H1 (cell line): Measurements from ENCODE around the gene CCDC148. TPM values are rescaled to one million over a fixed set of nuclear protein-coding genes. Genes with fewer than 3 reads are reported as not detected.
"Not testable (repeated sequence)": the region's sequence is repeated elsewhere in the genome, so short reads cannot be mapped to it uniquely, and the experiment has no call there.

ENCODE experiments used
- CTCF ChIA-PET: fragments of 300-600 bp; sonication (Branson Sonifier 250); formaldehyde crosslinking; loops from one replicate; lab custom pipeline; 2021; ENCODE audit not compliant: partially characterized antibody; lab: Charles Lee
- POLR2A ChIA-PET: fragments of 300-600 bp; sonication (Branson Sonifier 250); formaldehyde crosslinking; loops from one replicate; lab custom pipeline; 2021; ENCODE audit warnings: inconsistent platforms; ENCODE audit not compliant: partially characterized antibody; lab: Charles Lee
- DNase-seq, 2 experiments: peaks; one replicate each; pipeline versions ENCODE4 v3.0.0 to v3.0.0-alpha.2; 2010 to 2022; ENCODE audit warnings: low spot score in 2 of 2, low read depth in 1 of 2, mixed read lengths in 1 of 2
- FAIRE-seq: peaks from 2 replicates; lab custom pipeline; 2011; peaks lifted over from hg19 to GRCh38; lab: Jason Lieb, UNC
- H2AFZ ChIP-seq: 2 replicates; pipeline ENCODE4 v1.8.1; 2012; ENCODE audit warnings: low read length, inconsistent platforms
- H2AK5ac ChIP-seq: 2 replicates; pipeline ENCODE4 v1.6.1; 2013; ENCODE audit warnings: low read depth, low read length
- H2BK120ac ChIP-seq: replicated peaks from 2 replicates; pipeline ENCODE3; 2013; ENCODE audit warnings: low read depth, low read length, inconsistent platforms
- H2BK12ac ChIP-seq: 2 replicates; pipeline ENCODE4 v1.6.1; 2013; ENCODE audit warnings: low read depth, low read length
- H2BK15ac ChIP-seq: 2 replicates; pipeline ENCODE4 v1.6.1; 2013; ENCODE audit warnings: low read length
- H2BK20ac ChIP-seq: 2 replicates; pipeline ENCODE4 v1.6.1; 2013; ENCODE audit warnings: low read length
- H2BK5ac ChIP-seq: 2 replicates; pipeline ENCODE4 v1.6.1; 2013; ENCODE audit warnings: low read depth, low read length
- H3K14ac ChIP-seq: 2 replicates; pipeline ENCODE4 v1.6.1; 2013; ENCODE audit warnings: inconsistent platforms; ENCODE audit not compliant: insufficient read length
- H3K18ac ChIP-seq: 2 replicates; pipeline ENCODE4 v1.6.1; 2013; ENCODE audit warnings: low read length; ENCODE audit errors: extremely low read depth
- H3K23ac ChIP-seq: 2 replicates; pipeline ENCODE4 v1.6.1; 2013; ENCODE audit warnings: inconsistent platforms; ENCODE audit not compliant: insufficient read length
- H3K23me2 ChIP-seq: 2 replicates; pipeline ENCODE4 v1.6.1; 2013; ENCODE audit warnings: low read depth, low read length
- H3K27ac ChIP-seq: 2 replicates; pipeline ENCODE4 v1.6.1; 2011; ENCODE audit warnings: low read depth, low read length, inconsistent platforms
- H3K27me3 ChIP-seq, 4 experiments: replicated peaks in 1 of 4; 1 replicate in 1 of 4; 2 replicates in 3 of 4; pipeline versions ENCODE4 v1.6.1 to v1.8.1; 2011 to 2013; ENCODE audit warnings: low read length in 3 of 4, mild to moderate bottlenecking in 3 of 4, inconsistent platforms in 2 of 4, mixed read lengths in 2 of 4, moderate library complexity in 1 of 4; ENCODE audit not compliant: control insufficient read depth in 3 of 4, insufficient read depth in 3 of 4; ENCODE audit errors: extremely low read depth in 1 of 4
- H3K36me3 ChIP-seq, 4 experiments: 2 replicates each; pipeline versions ENCODE4 v1.6.1 to v1.8.1; 2011 to 2013; ENCODE audit warnings: mild to moderate bottlenecking in 4 of 4, low read length in 3 of 4, moderate library complexity in 2 of 4, control low read depth in 1 of 4, inconsistent platforms in 1 of 4; ENCODE audit not compliant: insufficient read depth in 4 of 4, control insufficient read depth in 2 of 4
- H3K4ac ChIP-seq: replicated peaks from 2 replicates; pipeline ENCODE3; 2013; ENCODE audit warnings: low read length, low read depth, mixed read lengths, inconsistent platforms; ENCODE audit not compliant: insufficient read length
- H3K4me1 ChIP-seq, 4 experiments: replicated peaks in 1 of 4; 1 replicate in 1 of 4; 2 replicates in 3 of 4; pipeline versions ENCODE4 v1.6.1 to v1.8.1; 2011 to 2013; ENCODE audit warnings: low read length in 3 of 4, inconsistent platforms in 2 of 4, mixed read lengths in 1 of 4; ENCODE audit not compliant: insufficient read depth in 4 of 4, control insufficient read depth in 3 of 4
- H3K4me2 ChIP-seq, 2 experiments: 2 replicates each; pipeline versions ENCODE4 v1.6.1 to v1.8.1; 2011 to 2013; ENCODE audit warnings: low read depth in 2 of 2, low read length in 2 of 2, control low read depth in 1 of 2, inconsistent platforms in 1 of 2, mild to moderate bottlenecking in 1 of 2; ENCODE audit not compliant: insufficient read depth in 1 of 2
- H3K4me3 ChIP-seq, 4 experiments: fragments of 200-600, 300-600 bp in 1 of 4; sonication (generic), shearing (Covaris generic), sonication (Bioruptor Twin) in 1 of 4; 2 replicates each; pipeline versions ENCODE4 v1.5.1 to v1.8.1; 2011 to 2016; ENCODE audit warnings: low read length in 4 of 4, low read depth in 3 of 4, control low read depth in 2 of 4, inconsistent platforms in 2 of 4, mild to moderate bottlenecking in 2 of 4, mixed read lengths in 1 of 4, moderate library complexity in 1 of 4; ENCODE audit not compliant: insufficient read depth in 2 of 4; ENCODE audit errors: extremely low read depth in 1 of 4
- H3K56ac ChIP-seq: replicated peaks from 2 replicates; pipeline ENCODE3; 2013; ENCODE audit warnings: low read depth, mild to moderate bottlenecking, mixed read lengths, low read length, inconsistent platforms; ENCODE audit not compliant: insufficient read length
- H3K79me1 ChIP-seq: 2 replicates; pipeline ENCODE4 v1.6.1; 2013; ENCODE audit warnings: low read depth, low read length, control low read depth
- H3K79me2 ChIP-seq, 2 experiments: 2 replicates each; pipeline versions ENCODE4 v1.6.1 to v1.8.1; 2012 to 2013; ENCODE audit warnings: low read length in 2 of 2, mild to moderate bottlenecking in 2 of 2, inconsistent platforms in 1 of 2; ENCODE audit not compliant: insufficient read depth in 2 of 2, control insufficient read depth in 1 of 2
- H3K9ac ChIP-seq, 4 experiments: replicated peaks in 1 of 4; 1 replicate in 1 of 4; 2 replicates in 3 of 4; pipeline versions ENCODE4 v1.6.1 to v1.8.1; 2011 to 2013; ENCODE audit warnings: low read depth in 3 of 4, low read length in 3 of 4, control low read depth in 2 of 4, mild to moderate bottlenecking in 2 of 4, moderate library complexity in 2 of 4, inconsistent platforms in 1 of 4; ENCODE audit errors: extremely low read depth in 1 of 4
- H3K9me3 ChIP-seq, 2 experiments: 2 replicates each; pipeline versions ENCODE4 v1.6.1 to v1.8.1; 2012 to 2013; ENCODE audit warnings: mild to moderate bottlenecking in 2 of 2, moderate library complexity in 2 of 2, control low read depth in 1 of 2, inconsistent platforms in 1 of 2, low read depth in 1 of 2, low read length in 1 of 2, mixed read lengths in 1 of 2; ENCODE audit not compliant: insufficient read depth in 2 of 2
- H4K20me1 ChIP-seq, 2 experiments: replicated peaks in 1 of 2; 2 replicates each; pipeline versions ENCODE3 to v1.8.1; 2011 to 2013; ENCODE audit warnings: inconsistent platforms in 2 of 2, low read length in 2 of 2, mild to moderate bottlenecking in 1 of 2; ENCODE audit not compliant: insufficient read depth in 2 of 2, control insufficient read depth in 1 of 2
- H4K5ac ChIP-seq: 2 replicates; pipeline ENCODE4 v1.6.1; 2013; ENCODE audit warnings: low read length, low read depth, mixed read lengths, inconsistent platforms; ENCODE audit not compliant: insufficient read length
- H4K8ac ChIP-seq: 2 replicates; pipeline ENCODE4 v1.8.0; 2013; ENCODE audit warnings: mild to moderate bottlenecking, moderate library complexity, low read length, inconsistent platforms; ENCODE audit not compliant: insufficient read depth; ENCODE audit errors: extremely low read depth
- H4K91ac ChIP-seq: replicated peaks from 2 replicates; pipeline ENCODE3; 2013; ENCODE audit warnings: low read length, mixed read lengths, inconsistent platforms; ENCODE audit not compliant: insufficient read length
- WGBS, 2 experiments: shearing (Covaris generic) in 1 of 2; methylation state at CpG; one replicate each; pipeline versions ENCODE4 v1.1.6 to v1.1.7; 2013 to 2015; ENCODE audit warnings: low lambda C conversion rate in 2 of 2, mixed read lengths in 2 of 2, inconsistent platforms in 1 of 2, low coverage in 1 of 2, missing lambda C conversion rate in 1 of 2; ENCODE audit not compliant: insufficient replicate concordance in 2 of 2, insufficient coverage in 1 of 2, insufficient read length in 1 of 2; ENCODE audit errors: extremely low coverage in 1 of 2, missing lambda C conversion rate in 1 of 2; 5-methylcytosine and 5-hydroxymethylcytosine counted together
- polyA plus RNA-seq, 7 experiments: library from polyadenylated mRNA; depleted of rRNA in 3 of 7; stranded (reverse) in 5 of 7; unstranded in 2 of 7; fragments of >200 nt in 5 of 7; fragments of 200-250 nt in 2 of 7; gene quantifications; 1 replicate in 5 of 7; 2 replicates in 1 of 7; 4 replicates in 1 of 7; pipeline versions ENCODE4 v1.2.1 to v1.2.3, GENCODE V29; 2011 to 2013; ENCODE audit warnings: missing spikeins in 2 of 7, mixed read lengths in 2 of 7
- total RNA-seq: library from RNA; stranded (reverse); fragmentation: NEBNext Ultra II Directional; extraction: Animal tissue kit (Norgen Biotek cat#: 25700); gene quantifications from 2 replicates; pipeline ENCODE4 v1.2.1, GENCODE V29; 2021

The CCDC148 gene
- total and polyA plus RNA-seq, 2 of the 8 experiments (the other 6 are each of a cell fraction or from before 2014, with no cell fraction given), result 0.45 to 1.3 TPM

GRCh38 chr2:158310407-158310806 is 146.1 kb downstream of the CCDC148 start:
- DNase-seq, POLR2A ChIA-PET, H3K4me2 ChIP-seq, H3K14ac ChIP-seq, H3K27me3 ChIP-seq, CTCF ChIA-PET, H3K79me2 ChIP-seq, H2AFZ ChIP-seq, H4K91ac ChIP-seq, H3K4me3 ChIP-seq, H2BK15ac ChIP-seq, H2BK12ac ChIP-seq, H2BK20ac ChIP-seq, H3K23me2 ChIP-seq, H2AK5ac ChIP-seq, H4K8ac ChIP-seq, H4K5ac ChIP-seq, H3K4me1 ChIP-seq, H4K20me1 ChIP-seq, H3K36me3 ChIP-seq, H2BK5ac ChIP-seq, H3K18ac ChIP-seq, H3K56ac ChIP-seq, H3K4ac ChIP-seq, H3K27ac ChIP-seq, H3K79me1 ChIP-seq, H3K9ac ChIP-seq, H3K23ac ChIP-seq, H2BK120ac ChIP-seq, FAIRE-seq: not testable (repeated sequence)
- WGBS, 2 experiments, result 100% methylated on average over 10 of the region's 27 CpGs; no CpG with 5 or more reads in 1 of the 2 experiments
- H3K9me3 ChIP-seq, result peaks cover 0 to 12% of the 10 kb centered on the region in 2 experiments; a peak in 1 of 4 replicates
